B cell (primary cell): ENCODE results near the gene ING5.

Experiments
- CTCF ChIP-seq: fragments of 200-600 bp; IDR thresholded peaks from one replicate; pipeline ENCODE4 v1.8.0; 2022; ENCODE audit warnings: antibody characterized with exemption, mild to moderate bottlenecking
- EZH2 ChIP-seq: IDR thresholded peaks from 2 replicates; pipeline ENCODE4 v1.6.1; 2012; ENCODE audit warnings: borderline replicate concordance, low read depth, mild to moderate bottlenecking, moderate library complexity, low read length; ENCODE audit not compliant: insufficient read depth, poor library complexity, severe bottlenecking

GRCh38 chr2:241671457-241672240 lies 30.2 kb upstream of the ING5 start:
- TF ChIP-seq EZH2 (no peak), CTCF (no peak)
